Uterus (tissue), 2 donors: ENCODE data around the gene CNTN6.

Experiments
- POLR2A ChIP-seq, 2 donors: fragments of 450-650 bp; IDR thresholded peaks; one replicate each; pipeline ENCODE4 v1.6.1; 2016; ENCODE audit warnings: antibody characterized with exemption in 2 of 2, mild to moderate bottlenecking in 1 of 2, moderate library complexity in 1 of 2
- TF ChIP-seq, protein P1 (sequence below), 4 experiments: fragments of 200-600 bp in 2 of 4; fragments of 450-650 bp in 2 of 4; sonication (generic) in 2 of 4; IDR thresholded peaks; one replicate each; pipeline ENCODE4 v1.5.1; 2016 to 2019; ENCODE audit warnings: antibody characterized with exemption in 4 of 4, mild to moderate bottlenecking in 2 of 4, moderate library complexity in 1 of 4

DNA sequence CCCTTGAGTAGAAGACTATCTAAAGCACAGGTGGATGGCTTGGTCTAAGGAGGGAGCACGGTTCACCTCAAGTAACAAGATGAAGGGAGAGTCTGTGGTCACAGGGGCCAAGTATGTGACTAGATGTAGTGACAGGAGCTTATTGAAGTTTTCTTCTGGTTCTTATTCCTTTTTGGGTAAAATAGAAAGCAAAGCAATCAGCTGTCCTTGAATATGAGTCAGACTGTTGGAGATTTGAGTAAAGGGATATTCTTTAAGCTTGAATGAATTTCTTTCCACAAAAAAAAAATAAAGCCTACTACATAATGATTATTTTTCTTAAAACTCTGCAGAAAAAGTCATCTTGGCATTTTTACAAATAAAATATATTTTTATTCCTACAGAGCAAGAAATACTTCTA, 1.5 kb upstream of the CNTN6 start:
- TF ChIP-seq, protein P1, sequence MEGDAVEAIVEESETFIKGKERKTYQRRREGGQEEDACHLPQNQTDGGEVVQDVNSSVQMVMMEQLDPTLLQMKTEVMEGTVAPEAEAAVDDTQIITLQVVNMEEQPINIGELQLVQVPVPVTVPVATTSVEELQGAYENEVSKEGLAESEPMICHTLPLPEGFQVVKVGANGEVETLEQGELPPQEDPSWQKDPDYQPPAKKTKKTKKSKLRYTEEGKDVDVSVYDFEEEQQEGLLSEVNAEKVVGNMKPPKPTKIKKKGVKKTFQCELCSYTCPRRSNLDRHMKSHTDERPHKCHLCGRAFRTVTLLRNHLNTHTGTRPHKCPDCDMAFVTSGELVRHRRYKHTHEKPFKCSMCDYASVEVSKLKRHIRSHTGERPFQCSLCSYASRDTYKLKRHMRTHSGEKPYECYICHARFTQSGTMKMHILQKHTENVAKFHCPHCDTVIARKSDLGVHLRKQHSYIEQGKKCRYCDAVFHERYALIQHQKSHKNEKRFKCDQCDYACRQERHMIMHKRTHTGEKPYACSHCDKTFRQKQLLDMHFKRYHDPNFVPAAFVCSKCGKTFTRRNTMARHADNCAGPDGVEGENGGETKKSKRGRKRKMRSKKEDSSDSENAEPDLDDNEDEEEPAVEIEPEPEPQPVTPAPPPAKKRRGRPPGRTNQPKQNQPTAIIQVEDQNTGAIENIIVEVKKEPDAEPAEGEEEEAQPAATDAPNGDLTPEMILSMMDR (IDR thresholded peaks at IDR 0.05), result no peak
- no peak for TF ChIP-seq POLR2A (IDR thresholded peaks at IDR 0.05)
